HG03097 (cell line): Measurements from ENCODE around the gene MRPL16.

ENCODE experiments used
- ATAC-seq: cut with Tn5 transposase; IDR thresholded peaks from one replicate; pipeline ENCODE4 v1.9.1; 2021; ENCODE audit not compliant: unreplicated experiment, low FRiP score

Gene MRPL16

DNA sequence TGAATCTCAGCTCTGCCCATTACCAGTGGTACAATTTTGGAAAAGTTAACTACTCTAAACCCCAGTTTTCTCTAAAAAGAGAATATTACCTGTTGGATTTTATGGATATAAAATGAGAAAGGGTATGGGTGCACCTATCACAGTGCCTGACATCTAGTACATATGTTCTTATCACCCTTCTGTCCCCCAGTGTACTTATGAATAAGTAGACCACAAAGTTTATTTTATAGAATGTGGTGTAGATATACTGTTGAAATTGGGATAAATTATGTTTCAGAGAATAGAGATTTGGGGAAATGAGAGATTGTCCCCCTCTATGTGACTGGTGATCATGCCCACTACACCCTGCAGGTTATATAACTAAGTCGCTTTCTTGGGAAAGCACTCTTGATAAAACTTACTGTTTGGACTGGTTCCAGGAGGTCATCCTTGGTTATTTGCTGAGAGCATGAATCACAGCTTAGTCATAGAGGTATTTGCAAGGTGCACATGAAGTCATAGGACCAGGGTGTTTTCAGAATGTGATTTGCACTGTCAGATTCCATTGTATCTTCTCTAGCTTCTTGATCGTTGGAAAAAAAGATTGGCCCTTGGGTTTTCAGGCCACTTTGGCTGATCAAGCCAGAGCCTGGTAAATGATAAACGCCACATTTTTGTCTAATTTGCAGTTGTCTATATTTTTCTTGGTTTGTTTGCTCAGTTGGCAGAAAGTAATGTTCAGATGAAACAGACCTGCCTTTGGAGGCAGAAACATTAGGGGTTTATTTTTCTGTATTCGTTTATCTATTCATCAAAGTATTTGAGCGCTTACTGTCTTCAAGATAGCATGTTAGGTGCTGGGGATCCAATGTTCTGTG, 34.1 kb downstream of the MRPL16 start:
- no peak for ATAC-seq

DNA sequence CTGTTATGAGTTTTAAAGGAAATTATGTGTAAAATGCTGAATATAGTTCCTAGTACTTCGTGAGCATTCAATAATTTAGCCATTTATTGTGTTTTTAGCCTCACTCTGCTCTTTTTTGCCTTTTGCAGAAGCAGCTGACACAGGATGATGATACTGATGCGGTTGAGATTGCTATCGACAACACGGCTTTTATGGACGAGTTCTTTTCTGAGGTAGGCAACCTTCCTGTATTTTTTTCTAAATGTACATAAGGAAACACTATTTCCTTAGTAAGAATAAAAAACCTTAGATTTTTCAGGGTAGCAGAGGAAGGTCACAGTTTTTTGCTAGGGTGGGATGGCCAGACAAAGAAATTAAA, 37.5 kb downstream of the MRPL16 start:
- no peak for ATAC-seq

DNA sequence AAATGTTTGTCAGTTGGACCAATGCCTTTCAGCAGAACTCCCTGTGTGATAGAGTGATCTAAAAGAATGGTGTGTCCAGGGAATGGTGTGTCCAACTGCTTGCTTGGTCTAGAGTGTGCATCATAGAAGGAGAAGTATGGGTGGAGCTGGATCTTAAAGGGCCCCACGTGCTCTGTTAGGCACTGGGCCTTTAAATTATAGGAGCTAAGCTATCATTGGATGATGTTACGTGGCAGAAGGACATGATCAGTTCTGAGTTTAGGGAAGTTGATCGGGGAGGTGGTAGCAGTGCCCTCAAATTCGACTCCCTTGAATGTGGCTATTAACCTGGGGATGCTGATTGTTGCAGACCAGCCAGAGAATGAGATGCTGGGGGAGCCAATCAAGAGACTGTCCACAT, 39.0 kb downstream of the MRPL16 start:
- no peak for ATAC-seq

DNA sequence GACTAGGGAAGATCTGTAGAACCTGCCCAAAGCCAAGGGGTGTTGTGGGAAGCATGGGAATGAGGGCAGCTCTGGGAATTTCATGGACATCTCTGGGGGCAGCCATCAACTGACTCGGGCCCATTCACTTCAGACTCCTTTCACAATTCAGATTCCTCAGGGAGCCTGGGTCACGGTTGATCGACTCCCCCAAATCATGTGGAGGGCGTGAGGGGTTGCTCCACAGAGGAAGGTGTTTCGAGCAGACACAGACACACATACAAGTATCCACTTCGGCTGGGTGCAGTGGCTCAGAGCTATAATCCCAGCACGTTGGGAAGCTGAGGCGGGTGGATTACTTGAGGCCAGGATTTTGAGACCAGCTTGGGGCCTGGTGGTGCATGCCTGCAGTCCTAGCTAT, 39.7 kb downstream of the MRPL16 start:
- no peak for ATAC-seq

DNA sequence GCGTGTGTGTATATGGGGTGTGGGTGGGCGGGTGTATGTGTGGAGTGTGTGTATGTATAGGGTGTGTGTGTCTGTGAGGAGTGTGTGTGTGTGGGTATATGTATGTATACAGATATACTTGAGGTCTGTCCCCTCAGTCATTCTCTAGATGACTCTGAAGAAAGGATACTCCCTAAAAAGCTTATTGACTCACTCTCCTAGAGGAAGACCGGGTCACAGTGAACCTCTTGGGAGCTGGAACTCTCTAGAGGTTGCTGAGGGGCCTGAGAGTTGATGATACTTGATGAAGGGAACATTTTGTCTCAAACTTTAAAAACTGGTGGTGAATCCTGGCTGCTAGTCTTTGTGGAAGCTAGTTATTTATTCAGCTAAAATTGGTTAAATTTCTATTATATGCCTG, 40.3 kb downstream of the MRPL16 start:
- ATAC-seq = no peak

DNA sequence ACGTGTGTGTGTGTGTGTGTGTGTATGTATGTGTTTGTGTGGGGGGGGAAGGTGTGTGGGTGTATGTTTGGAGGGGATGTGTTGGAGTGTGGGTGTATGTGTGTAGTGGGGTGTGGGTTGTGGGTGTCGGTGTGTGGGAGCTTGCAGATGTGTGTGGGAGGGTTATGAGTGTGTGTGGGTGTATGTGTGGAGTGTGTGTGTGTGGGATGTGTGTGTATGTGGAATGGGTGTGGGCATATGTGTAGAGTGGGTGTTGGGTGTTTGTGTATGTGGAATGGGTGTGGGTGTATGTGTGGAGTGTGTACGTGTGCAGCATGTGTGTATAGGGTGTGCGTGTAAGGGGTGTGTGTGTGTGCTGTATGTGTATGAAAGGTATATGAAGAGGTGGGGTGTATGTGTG, 40.8 kb downstream of the MRPL16 start:
- no peak for ATAC-seq

DNA sequence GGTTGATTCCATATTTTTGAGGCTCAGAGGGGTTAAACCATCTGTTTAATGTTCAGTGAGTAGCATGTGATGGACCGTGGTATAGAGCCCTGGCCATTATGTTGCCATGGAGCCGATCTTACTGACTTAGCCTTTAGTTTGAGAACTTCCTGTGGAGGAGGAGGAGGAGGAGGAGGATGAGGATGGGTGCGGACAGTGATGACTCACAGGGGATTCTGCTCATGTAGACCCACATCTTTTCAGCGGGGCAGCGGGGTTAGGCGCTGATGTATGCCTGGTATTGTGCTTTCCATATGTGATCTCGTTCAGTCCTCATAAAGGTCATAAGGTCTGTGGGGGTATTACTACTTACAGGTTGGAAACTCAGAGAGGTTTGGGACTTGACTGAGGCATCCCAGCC, 41.5 kb downstream of the MRPL16 start:
- no peak for ATAC-seq

DNA sequence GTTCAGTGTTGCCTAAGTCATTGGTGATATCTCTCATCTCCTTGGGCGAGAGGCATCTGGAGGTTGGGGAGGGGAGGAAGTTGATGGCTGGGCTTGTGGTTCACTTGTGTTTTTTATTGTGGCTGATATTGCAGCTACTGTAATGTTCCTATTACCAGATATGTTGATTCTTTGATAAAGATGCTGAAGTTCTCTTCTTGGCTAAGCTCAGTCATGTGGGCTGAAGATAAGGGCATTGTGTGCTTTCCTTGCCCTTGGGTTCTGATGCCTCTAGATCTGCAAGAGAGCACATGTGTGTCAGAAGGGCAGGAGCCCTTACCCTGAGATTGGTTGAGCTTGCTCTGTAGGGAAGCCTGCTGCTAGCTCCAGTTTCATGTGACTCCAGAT, 43.4 kb downstream of the MRPL16 start:
- no peak for ATAC-seq

DNA sequence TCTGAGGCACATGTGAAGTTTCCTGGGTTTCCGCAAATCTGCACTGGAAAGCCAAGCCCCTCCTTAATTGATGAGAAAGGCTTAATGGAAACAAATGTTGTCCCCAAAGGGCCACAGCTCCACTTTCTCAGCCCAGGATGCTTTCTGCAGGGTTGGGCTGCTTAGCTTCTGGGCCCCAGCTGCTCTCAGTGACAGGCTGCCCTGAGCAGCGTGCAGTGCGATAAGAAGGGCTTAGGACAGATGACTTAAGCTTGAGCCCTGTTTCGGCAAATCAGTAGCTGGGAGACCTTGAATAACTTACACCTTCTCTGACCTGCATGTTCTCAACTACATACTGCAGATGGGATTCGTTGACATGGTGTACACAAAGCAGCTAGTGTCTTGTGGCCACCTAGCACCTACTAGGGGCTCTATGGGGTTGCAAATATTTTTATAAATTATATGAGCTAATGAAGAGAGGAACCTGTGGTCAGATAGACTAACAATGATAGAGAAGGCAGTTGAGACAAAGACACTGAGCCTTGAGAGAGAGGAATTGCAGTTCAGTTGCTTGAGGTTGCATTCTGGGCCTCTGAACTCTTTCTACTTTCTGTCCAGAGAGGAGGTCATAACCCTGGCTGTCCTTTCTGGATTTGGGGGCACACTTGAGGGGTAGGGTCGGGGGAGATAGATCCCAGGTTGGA, 43.9 kb downstream of the MRPL16 start:
- no peak for ATAC-seq

DNA sequence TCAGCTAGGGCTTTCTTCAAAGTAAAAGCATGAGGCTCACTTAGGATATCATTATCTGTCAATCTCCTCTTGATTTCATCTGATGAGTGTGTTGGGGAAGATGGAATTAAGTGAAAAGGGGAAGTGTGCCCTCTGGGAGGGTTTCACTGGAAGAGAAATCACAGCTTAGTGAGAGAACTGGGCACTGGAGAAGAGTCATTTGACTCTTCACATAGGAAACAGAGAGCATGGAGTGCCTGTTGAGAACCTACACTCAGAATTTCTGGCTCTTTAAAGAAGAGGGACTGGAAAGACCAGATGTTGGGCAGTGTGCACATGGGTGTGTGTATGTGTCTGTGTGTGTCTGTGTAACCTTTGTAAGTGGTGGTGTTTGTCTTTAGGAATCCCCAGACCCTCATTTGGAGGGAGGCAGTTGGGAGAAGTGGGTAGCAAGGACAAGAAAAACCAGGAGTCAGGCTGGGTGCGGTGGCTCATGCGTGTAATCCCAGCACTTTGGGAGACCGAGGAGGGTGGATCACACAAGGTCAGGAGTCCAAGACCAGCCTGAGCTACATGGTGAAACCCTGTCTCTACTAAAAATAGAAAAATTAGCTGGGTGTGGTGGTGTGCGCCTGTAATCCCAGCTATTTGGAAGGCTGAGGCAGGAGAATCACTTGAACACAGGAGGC, 45.4 kb downstream of the MRPL16 start:
- no peak for ATAC-seq

DNA sequence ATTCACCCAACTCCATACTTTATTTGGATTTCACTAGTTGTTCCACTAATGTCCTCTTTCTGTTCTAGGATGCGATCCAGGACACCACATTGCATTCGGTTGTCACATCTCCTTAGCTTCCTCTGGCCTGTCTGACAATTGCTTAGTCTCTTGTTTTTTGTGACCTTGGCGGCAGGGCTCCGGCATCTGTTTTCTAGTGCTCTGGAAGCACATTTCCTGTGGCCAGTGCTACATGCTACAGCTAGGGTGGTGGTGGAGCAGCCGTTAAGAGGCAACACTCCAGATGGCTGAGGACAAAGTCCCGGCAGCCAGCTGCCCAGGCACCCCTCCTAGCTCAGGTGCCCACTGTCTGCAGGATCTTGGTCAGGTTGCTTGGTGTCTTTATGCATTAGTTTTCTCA, 48.6 kb downstream of the MRPL16 start:
- no peak for ATAC-seq

DNA sequence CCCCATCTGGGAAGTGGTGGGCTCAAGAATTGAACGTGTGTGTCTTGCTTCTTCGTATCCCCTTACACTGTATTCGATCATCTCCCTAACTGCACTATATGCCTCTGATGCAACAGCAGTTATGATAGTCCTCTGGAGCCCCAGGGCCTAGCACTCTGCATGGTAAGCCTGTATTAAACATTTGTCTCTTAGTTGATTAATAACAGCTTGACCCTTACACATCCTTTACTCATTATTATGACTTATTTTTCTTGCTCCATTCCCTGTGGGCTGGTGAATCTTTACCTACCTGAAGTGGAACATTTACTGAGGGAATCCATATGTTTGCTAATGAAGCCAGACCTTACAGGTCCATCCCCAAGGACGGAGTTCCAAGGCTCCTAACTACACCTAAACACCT, 49.8 kb downstream of the MRPL16 start:
- no peak for ATAC-seq

DNA sequence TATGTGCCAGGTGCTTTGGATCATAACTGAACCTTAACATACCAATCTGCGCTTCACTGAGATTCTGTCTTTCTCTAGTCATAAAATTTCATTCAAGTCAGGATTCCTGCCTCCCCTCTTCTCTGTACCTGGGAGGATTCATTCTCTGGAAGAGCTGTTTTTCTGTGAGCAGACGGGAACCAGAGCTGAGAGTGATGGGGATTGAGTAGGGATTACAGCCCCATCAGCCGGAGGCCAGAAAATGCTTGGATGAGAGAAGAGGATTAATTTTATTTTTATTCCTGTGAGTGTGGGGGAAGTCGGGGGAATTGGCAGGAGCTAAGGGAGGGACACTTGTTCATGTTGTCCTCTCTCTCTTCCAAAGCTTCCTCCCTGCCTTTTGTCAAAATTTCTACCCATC, 50.7 kb downstream of the MRPL16 start:
- no peak for ATAC-seq

DNA sequence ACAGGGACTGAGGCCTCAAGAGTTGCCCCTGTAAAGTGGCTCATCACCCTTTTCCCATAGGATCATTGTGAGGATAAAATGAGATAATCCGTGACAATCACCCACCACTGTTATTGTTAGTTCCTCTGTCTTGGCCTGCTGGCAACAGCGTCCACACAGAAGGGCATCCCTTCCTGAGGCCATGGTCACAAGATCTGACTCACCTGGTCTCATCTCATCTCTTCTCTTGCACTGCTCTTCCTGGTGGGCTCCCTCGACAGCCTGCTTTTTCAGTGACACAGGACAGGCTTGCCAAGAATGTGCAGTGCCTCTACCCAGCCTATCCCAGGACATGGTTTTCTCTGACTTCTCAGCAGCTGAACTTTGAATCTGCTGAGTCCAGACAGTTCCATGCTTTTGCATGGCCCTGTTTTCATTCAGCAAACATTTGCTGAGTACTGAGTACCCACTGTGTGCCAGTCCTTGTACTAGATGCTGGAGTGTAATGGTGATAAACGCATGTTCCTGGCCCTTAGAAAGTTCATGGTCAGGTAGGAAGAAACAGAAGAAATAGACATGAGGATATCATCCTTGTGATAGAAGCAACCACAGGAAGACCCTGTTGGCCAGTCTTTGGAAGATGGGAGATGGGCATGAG, 52.1 kb downstream of the MRPL16 start:
- no peak for ATAC-seq

DNA sequence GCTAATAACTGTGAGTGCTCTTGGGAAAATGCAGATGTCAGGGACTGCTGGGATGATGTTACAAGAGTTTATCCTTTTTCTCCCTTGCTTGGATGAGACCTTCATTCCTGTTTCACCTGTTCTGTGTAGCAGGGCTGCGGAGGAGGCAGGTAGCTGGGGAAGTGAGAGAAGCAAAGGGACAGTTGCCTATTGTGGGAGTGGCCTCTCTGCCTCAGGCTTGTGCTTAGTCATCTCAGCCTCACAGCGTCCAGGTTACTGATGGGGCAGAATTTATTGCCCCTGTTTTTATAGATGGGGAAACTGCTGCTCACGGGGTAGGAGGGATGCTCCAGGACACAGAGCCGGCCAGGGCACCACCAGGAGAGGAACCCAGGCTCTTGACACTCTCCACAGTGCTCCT, 53.7 kb downstream of the MRPL16 start:
- no peak for ATAC-seq

DNA sequence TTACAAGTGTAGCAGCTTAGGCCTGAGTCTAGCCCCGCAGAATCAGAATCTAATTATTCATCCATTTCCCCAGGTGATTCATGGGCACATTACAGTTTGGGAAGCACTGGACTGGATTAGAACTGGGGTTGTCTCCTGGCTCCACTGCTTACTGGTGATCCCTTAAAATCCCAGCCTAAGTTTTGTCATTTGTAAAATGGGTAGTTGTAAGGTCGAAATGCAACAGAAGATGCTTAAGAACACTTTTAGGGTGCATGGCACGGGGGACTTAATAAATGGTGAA, 54.1 kb downstream of the MRPL16 start:
- ATAC-seq = no peak
